HG02623 (cell line): Measurements from ENCODE around the gene TPSD1.
"Not testable (repeated sequence)": the region's sequence is repeated elsewhere in the genome, so short reads cannot be mapped to it uniquely, and the experiment has no call there.

Experiments
- ATAC-seq: cut with Tn5 transposase; IDR thresholded peaks from one replicate; pipeline ENCODE4 v1.9.1; 2021; ENCODE audit warnings: moderate library complexity; ENCODE audit not compliant: unreplicated experiment

TPSD1 gene

GRCh38 chr16:1255276-1256122, at the start of gene TPSD1:
TPSD1 (plus strand) TSS chr16:1256069; CDS start chr16:1256281, 212 bp downstream.
- ATAC-seq = not testable (repeated sequence)

DNA sequence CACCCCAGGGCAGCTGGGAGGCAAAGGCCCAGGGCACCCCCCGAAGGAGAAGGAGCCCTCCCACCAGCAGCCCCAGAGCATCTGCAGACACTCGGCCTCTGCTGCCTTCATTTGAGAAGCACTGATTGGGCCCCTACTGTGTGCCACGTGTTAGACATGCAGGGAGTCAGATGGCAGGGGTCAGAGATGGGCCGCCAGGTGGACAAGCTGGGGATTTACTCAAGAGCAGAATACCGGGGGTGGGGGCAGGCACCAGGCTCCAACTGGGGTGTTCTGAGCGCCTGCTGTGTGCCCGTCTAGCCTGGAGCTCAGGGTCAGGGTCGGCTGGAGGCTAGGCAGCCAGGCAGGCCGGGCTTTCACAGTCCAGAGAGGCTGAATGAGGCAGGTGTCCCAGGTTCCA, 49.5 kb upstream of the TPSD1 start:
- no peak for ATAC-seq

DNA sequence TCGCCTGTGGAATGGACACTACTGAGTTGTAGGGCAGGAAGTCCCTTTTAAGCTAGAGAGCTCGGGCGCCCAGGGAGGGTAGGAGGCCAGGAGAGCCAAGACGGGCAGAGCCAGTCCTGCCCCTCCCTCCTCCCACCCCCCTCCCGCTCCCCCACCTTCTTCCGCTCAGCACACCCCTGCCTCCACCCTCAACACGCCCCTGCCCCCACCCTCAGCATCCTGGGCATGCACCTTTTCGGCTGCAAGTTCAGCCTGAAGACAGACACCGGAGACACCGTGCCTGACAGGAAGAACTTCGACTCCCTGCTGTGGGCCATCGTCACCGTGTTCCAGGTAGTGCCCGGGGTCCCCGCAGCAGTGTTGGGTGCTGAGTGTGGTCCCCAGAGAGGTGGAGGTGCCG, 49.1 kb upstream of the TPSD1 start:
- ATAC-seq = no peak

- no peak for ATAC-seq
These were observed 47.5 kb upstream of the TPSD1 start for GRCh38 chr16:1208239-1208830.

DNA sequence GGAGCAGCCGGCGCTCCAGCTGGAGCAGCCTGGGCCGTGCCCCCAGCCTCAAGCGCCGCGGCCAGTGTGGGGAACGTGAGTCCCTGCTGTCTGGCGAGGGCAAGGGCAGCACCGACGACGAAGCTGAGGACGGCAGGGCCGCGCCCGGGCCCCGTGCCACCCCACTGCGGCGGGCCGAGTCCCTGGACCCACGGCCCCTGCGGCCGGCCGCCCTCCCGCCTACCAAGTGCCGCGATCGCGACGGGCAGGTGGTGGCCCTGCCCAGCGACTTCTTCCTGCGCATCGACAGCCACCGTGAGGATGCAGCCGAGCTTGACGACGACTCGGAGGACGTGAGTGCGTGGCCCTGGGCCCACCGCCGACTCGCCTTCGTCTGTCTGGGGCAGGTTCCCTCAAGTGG, 46.8 kb upstream of the TPSD1 start:
- no peak for ATAC-seq

- no peak for ATAC-seq
These were observed 45.4 kb upstream of the TPSD1 start for GRCh38 chr16:1210461-1210860.

- no peak for ATAC-seq
These were observed 44.2 kb upstream of the TPSD1 start for GRCh38 chr16:1211451-1212268.

DNA sequence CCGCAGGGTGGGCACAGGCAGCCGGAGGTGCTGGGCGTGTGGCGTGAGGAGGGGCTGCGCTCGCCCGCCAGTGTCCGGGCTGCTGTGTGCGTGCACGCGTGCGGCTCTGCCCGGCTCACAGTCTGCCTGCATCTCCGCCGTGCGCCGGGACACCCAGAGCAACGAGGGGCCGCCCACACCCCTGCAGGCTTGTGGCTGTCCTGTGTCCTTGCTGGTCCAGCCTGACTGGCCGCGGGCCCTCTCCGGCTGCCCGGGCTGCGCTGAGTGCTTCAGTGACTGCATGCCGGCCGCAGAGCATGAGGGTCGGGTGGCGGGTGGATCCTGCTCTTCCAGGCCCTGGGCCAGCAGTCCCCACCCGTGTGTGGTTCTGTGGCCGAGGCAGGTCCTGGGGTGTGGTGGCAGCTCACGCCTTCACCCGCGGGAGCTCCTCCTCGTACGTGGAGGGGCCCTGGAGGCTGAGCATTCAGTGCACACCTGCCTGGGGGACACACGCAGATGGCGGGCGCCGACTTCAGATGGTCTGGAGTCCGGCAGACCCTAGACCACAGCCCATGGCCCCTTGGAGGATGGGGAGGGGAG, 43.2 kb upstream of the TPSD1 start:
- ATAC-seq = no peak

DNA sequence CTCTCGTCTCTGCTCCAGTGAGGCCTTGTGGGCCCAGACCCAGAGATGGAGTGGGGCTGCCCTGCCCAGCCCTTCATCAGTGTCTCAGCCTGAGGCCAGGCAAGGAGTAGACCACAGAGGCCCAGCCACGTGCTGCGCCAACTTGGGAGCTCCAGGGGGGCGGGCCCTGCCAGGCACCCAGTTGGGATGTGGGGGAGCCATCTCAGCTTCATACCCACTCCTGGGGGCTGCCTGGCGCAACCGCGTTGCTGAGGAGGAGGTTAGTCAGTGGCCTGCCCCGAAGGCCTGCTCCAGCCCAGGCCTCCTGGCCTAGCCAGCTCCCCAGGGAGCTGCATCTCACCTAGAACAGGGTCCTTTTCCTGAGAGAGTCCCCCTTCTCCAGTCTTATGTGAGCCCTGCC, 42.6 kb upstream of the TPSD1 start:
- no peak for ATAC-seq

DNA sequence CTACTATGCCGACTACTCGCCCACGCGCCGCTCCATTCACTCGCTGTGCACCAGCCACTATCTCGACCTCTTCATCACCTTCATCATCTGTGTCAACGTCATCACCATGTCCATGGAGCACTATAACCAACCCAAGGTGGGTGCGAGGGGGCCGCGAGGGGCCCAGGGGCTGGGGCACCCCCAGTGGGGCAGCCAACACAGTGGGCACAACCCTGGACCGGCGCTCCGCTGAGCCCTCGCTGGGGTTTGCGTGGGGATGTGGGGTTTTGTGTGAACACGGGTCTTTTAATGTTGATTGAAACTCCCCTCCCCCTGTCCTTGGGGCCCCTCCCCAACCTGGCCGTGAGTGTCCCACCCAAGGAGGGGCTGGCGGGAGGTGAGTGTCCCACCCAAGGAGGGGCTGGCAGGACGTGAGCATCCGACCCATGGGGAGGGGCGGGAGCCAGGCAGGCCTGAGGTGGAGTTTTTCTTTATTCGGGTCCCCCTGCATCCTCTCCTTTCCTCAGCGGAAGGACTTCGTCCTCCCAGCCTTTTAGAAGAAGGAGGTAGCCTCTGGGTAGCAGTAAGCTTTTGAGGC, 42.0 kb upstream of the TPSD1 start:
- no peak for ATAC-seq

DNA sequence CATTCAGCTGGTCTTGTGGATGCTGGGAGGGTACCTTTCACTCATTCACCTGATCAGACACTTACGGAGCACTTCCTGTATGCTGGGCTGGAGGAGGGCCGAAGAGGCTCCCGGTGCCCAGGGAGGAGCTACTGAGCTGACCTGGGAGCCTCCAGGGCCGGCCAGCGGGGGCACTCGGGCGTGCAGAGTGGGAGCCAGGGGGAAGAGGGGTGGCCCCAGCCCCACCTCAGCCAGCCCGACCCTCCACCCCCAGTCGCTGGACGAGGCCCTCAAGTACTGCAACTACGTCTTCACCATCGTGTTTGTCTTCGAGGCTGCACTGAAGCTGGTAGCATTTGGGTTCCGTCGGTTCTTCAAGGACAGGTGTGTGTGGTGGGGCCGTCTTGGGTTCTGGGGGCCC, 41.1 kb upstream of the TPSD1 start:
- no peak for ATAC-seq

DNA sequence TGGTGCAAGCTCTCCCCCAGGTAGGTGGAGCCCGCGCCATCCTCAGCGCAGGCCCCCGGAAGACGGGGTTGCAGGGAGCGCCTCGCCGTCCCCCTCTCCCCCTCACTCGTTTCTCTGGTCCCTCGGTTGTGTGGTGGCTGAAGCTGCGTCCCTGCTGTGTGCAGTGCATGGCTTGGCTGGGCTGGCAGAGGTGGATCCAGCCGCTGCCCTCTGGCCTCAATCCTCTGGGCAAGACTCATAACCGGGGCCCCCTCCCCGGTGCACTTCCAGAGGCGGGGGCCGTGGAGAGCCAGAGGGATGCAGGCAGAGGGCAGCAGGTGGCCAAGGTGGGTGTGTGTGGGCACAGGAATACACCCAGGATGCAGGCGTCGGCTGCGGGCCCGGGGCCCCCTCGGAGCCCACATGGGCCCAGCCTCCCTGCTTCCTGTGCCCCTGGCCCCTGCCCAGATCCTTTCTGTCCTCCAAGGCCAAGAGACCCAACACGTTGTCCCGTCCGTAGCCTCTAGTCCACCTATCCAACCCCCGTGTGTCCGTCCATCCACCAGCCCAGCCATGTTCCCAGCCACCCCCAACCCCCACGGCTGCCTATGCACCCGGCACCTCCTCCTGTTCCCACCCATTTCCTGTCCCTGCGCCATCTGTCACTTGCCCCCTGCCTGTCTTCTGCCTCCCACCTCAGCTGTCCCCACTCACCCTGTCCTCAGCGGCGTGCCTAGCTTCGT, 40.1 kb upstream of the TPSD1 start:
- ATAC-seq = no peak

GRCh38 chr16:1216296-1216619, 39.6 kb upstream of the TPSD1 start:
- no peak for ATAC-seq

GRCh38 chr16:1216681-1217400, 39.0 kb upstream of the TPSD1 start:
- no peak for ATAC-seq

- no peak for ATAC-seq
These were observed 38.3 kb upstream of the TPSD1 start for GRCh38 chr16:1217526-1217925.

GRCh38 chr16:1218061-1218929, 37.6 kb upstream of the TPSD1 start:
- no peak for ATAC-seq

DNA sequence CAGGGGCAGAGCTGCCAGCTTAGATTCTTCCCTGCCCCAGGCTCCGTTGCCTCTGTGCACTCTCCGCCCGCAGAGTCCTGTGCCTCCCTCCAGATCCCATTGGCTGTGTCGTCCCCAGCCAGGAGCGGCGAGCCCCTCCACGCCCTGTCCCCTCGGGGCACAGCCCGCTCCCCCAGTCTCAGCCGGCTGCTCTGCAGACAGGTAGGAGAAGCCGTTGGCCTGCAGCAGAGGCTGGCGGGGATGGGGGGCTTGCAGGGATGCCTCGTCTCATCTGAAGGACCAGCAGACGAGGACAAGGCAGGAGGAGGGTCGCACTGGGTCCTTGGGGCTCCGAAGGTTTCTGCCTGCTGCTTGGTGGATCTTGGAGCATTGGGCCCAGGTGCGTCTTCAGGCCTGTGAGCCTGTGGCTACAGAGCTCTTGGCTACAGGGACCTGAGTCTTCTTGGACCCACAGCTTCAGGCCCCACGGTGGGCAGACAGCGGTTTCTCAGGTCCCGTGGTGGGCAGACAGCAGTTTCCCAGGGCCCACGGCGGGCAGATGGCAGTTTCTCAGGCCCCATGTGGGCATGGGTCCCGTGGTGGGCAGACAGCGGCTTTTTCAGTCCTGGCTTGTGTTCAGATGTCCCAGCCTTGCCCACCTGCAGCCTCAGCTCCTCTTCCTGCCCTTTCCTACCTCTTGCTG, 36.8 kb upstream of the TPSD1 start:
- no peak for ATAC-seq

DNA sequence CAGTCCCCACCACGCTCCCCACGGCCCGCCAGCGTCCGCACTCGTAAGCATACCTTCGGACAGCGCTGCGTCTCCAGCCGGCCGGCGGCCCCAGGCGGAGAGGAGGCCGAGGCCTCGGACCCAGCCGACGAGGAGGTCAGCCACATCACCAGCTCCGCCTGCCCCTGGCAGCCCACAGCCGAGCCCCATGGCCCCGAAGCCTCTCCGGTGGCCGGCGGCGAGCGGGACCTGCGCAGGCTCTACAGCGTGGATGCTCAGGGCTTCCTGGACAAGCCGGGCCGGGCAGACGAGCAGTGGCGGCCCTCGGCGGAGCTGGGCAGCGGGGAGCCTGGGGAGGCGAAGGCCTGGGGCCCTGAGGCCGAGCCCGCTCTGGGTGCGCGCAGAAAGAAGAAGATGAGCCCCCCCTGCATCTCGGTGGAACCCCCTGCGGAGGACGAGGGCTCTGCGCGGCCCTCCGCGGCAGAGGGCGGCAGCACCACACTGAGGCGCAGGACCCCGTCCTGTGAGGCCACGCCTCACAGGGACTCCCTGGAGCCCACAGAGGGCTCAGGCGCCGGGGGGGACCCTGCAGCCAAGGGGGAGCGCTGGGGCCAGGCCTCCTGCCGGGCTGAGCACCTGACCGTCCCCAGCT, 35.7 kb upstream of the TPSD1 start:
- ATAC-seq = no peak
